RWPE1 (cell line): Measurements from ENCODE around the gene PTK6.

Source experiments
- CTCF ChIA-PET: fragments of 350-600 bp; sonication (Branson Sonifier 250); formaldehyde crosslinking; extraction: SDS; loops from one replicate; lab custom pipeline; 2021; lab: Yijun Ruan, JAX
- POLR2A ChIA-PET: fragments of 400-600 bp; formaldehyde crosslinking; extraction: SDS; loops from one replicate; lab custom pipeline; 2020; ENCODE audit warnings: antibody characterized with exemption; ENCODE audit not compliant: low non-redundant PET; lab: Yijun Ruan, JAX
- DNase-seq: peaks from one replicate; pipeline ENCODE4 v3.0.0; 2012; ENCODE audit warnings: low spot score
- H3K27ac ChIP-seq: fragments of 450-650 bp; 2 replicates; pipeline ENCODE4 v1.5.1; 2017
- TF ChIP-seq, protein P1 (sequence below): fragments of 450-650 bp; conservative IDR thresholded peaks from 2 replicates; pipeline ENCODE4 v1.5.1; 2017; ENCODE audit warnings: low read depth, mild to moderate bottlenecking

The PTK6 gene

GRCh38 chr20:63566395-63567135, 29.4 kb upstream of the PTK6 start:
- POLR2A ChIA-PET: no interaction called here
- CTCF ChIA-PET: interaction anchor here (0.6 kb wide), 1 partner anchor 16 kb away, joined by 4 read pairs; no protein-coding TSS in a partner anchor
- H3K27ac ChIP-seq: no peak overlapping the region
- DNase-seq: no peak
- TF ChIP-seq, protein P1, sequence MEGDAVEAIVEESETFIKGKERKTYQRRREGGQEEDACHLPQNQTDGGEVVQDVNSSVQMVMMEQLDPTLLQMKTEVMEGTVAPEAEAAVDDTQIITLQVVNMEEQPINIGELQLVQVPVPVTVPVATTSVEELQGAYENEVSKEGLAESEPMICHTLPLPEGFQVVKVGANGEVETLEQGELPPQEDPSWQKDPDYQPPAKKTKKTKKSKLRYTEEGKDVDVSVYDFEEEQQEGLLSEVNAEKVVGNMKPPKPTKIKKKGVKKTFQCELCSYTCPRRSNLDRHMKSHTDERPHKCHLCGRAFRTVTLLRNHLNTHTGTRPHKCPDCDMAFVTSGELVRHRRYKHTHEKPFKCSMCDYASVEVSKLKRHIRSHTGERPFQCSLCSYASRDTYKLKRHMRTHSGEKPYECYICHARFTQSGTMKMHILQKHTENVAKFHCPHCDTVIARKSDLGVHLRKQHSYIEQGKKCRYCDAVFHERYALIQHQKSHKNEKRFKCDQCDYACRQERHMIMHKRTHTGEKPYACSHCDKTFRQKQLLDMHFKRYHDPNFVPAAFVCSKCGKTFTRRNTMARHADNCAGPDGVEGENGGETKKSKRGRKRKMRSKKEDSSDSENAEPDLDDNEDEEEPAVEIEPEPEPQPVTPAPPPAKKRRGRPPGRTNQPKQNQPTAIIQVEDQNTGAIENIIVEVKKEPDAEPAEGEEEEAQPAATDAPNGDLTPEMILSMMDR: no peak

- H3K27ac ChIP-seq: no peak overlapping the region
- ChIA-PET CTCF (interaction anchor here (0.9 kb wide), 1 partner anchor 472 kb away, joined by 6 read pairs; no protein-coding TSS in a partner anchor), POLR2A (no interaction called here)
- TF ChIP-seq, protein P1: no peak
- DNase-seq: no peak
These were observed 28.6 kb upstream of the PTK6 start for GRCh38 chr20:63565699-63566335.

- no peak for DNase-seq
- ChIA-PET CTCF (interaction anchor here (0.9 kb wide), 1 partner anchor 473 kb away, joined by 6 read pairs; no protein-coding TSS in a partner anchor), POLR2A (no interaction called here)
- TF ChIP-seq, protein P1: no peak
- H3K27ac ChIP-seq: no peak overlapping the region
These were observed 28.0 kb upstream of the PTK6 start for GRCh38 chr20:63565021-63565698.

- POLR2A ChIA-PET: no interaction called here
- CTCF ChIA-PET: interaction anchor here (0.9 kb wide), 1 partner anchor 474 kb away, joined by 6 read pairs; no protein-coding TSS in a partner anchor
- TF ChIP-seq, protein P1: no peak
- no peak overlapping the region for H3K27ac ChIP-seq
- DNase-seq: no peak
These were observed 27.0 kb upstream of the PTK6 start for GRCh38 chr20:63564036-63564810.

DNA sequence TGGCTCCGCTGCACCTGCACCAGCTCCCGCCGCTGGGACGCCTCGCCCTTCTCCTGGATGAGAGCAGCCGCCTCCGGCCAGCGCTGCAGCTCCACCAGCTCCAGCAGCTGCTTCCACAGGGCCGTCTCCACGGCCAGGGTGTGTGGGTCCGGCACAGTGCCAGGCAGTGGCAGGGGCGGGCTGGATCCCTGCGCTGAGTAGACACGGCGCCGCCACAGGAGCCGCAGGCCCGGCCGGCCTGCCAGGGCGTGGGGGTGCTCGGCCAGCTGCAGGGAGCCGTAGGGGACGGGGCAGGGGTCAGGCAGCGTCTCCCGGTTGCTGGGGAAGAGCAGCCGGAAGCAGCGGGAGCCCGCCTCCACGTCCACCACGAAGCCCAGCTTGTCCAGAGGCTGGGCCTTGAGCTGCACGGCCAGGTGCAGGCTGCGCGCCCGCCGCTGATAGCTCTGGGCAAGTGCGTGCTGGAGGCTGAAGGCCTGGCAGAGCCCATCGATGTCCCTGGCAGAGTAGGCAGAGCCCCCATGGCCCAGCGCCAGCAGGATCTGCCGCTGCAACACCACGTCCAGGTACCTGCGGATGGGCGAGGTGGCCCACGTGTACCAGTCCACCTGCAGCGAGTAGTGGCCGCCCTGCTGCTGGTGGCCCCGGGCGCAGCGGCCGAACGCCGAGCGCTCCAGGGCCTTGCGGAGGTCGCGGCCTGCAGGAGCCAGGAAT, 26.2 kb upstream of the PTK6 start:
- H3K27ac ChIP-seq: no peak overlapping the region
- POLR2A ChIA-PET: no interaction called here
- CTCF ChIA-PET: interaction anchor here (0.6 kb wide), 1 partner anchor 89 kb away, joined by 3 read pairs; no protein-coding TSS in a partner anchor
- TF ChIP-seq, protein P1: no peak
- no peak for DNase-seq
